Neuron (in vitro differentiated cells): ENCODE data around the gene DNAJB2.

Source experiments
- H2AFZ ChIP-seq: one replicate; pipeline ENCODE4 v1.6.1; 2013; ENCODE audit warnings: low read depth, mild to moderate bottlenecking, inconsistent platforms, low read length, moderate library complexity
- H3K27me3 ChIP-seq: one replicate; pipeline ENCODE4 v1.6.1; 2013; ENCODE audit warnings: low read length; ENCODE audit not compliant: insufficient read depth
- H3K36me3 ChIP-seq: one replicate; pipeline ENCODE4 v1.6.1; 2013; ENCODE audit warnings: low read length; ENCODE audit not compliant: insufficient read depth
- H3K4me1 ChIP-seq: one replicate; pipeline ENCODE4 v1.6.1; 2013; ENCODE audit warnings: low read length; ENCODE audit not compliant: insufficient read depth
- H3K4me3 ChIP-seq: 2 replicates; pipeline ENCODE4 v1.5.1; 2013; ENCODE audit warnings: mild to moderate bottlenecking, low read length, moderate library complexity
- H3K9me3 ChIP-seq: one replicate; pipeline ENCODE4 v1.6.1; 2013; ENCODE audit warnings: low read length

Gene DNAJB2

DNA sequence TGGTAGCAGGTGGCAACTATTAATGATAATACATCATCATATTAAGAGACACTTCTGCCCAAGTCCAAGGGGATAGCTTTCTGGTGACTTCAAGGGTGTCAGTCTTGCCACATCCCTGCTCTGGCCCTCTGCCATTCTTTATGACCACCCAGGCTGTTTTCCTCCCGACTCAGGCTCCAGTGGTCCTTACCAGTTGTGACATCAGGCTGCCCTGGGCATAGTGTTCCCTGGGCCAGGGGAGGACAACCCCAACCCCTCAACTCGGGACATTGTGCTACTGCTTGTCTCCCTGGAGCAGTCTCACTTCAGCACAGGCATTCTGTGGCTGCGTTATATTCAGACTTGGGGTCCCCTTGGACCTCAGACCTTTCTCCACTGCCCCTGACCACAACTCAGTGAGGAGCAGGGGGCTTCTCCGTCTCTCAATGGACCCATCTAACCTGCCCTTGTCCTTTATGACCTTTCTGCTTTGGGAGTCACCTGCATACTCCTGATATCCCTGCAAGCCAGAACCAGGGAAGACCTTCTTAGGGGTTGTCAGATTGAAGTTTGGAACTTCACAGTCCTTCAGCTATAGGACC is 12.8 kb downstream of the DNAJB2 start:
- H3K4me1 ChIP-seq = peaks cover 11% of the 10 kb centered on the region
- no peak overlapping the region for H3K4me3 ChIP-seq
- peaks cover 3% of the 10 kb centered on the region for H3K27me3 ChIP-seq
- no peaks in the 10 kb centered on the region for H3K9me3 ChIP-seq
- H2AFZ ChIP-seq = no peak overlapping the region
- no peaks in the 10 kb centered on the region for H3K36me3 ChIP-seq

DNA sequence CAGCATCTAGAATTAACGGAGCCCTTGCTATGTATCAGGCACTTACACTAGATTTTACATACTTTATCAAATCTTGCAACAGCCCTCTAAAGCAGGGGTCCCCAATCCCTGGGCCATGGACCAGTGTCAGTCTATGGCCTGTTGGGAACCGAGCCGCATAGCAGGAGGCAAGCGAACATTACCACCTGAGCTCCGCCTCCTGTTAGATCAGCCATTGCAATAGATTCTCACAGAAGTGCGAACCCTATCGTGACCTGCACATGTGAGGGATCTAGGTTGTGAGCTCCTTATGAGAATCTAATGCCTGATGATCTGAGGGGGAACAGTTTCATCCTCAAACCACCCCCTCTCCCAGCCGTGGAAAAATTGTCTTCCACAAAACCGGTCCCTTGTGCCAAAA is 13.4 kb downstream of the DNAJB2 start:
- Histone ChIP-seq H3K4me1 (peaks cover 11% of the 10 kb centered on the region), H2AFZ (no peak overlapping the region), H3K27me3 (peaks cover 6% of the 10 kb centered on the region), H3K9me3 (no peaks in the 10 kb centered on the region), H3K36me3 (no peaks in the 10 kb centered on the region), H3K4me3 (no peak overlapping the region)

DNA sequence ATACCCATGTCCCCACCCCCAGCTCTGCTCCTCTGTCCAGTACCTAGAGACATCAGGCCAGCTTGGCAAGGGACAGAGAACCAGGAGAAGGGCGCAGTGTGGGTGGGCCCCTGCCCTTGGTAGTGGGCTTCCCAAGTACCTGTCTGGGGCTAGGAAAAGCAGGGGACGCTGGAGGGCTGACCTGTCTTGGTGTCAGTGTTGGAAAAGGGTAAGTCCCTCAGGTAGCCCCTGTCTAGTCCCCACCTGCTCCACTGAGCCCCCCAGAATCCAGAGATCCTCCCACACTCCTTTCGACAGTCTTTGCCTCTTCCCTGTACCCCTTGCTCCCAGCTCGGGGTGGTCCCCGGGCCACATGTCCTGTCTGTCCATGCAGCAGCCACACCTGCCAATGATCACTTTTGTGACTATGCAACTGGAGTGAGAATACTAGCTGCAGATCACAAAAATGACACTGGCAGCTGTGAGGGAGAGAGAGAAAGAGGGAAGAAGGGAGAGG is 14.6 kb downstream of the DNAJB2 start:
- no peak overlapping the region for H3K4me3 ChIP-seq
- no peaks in the 10 kb centered on the region for H3K36me3 ChIP-seq
- H3K27me3 ChIP-seq = peaks cover 8% of the 10 kb centered on the region
- H3K4me1 ChIP-seq = peaks cover 12% of the 10 kb centered on the region
- H2AFZ ChIP-seq = no peak overlapping the region
- no peaks in the 10 kb centered on the region for H3K9me3 ChIP-seq

- no peaks in the 10 kb centered on the region for H3K9me3 ChIP-seq
- peaks cover 12% of the 10 kb centered on the region for H3K27me3 ChIP-seq
- H3K4me1 ChIP-seq = peaks cover 21% of the 10 kb centered on the region
- peak overlapping the region; percentile 78 for H3K4me3 ChIP-seq
- no peaks in the 10 kb centered on the region for H3K36me3 ChIP-seq
- H2AFZ ChIP-seq = peak overlapping the region; percentile 71
These were observed 15.5 kb downstream of the DNAJB2 start for GRCh38 chr2:219294356-219295351.

- H3K4me1 ChIP-seq = peaks cover 35% of the 10 kb centered on the region
- H3K36me3 ChIP-seq = no peaks in the 10 kb centered on the region
- no peak overlapping the region for H2AFZ ChIP-seq
- H3K4me3 ChIP-seq = no peak overlapping the region
- no peaks in the 10 kb centered on the region for H3K9me3 ChIP-seq
- H3K27me3 ChIP-seq = peaks cover 15% of the 10 kb centered on the region
These were observed 17.0 kb downstream of the DNAJB2 start for GRCh38 chr2:219296142-219296541.

DNA sequence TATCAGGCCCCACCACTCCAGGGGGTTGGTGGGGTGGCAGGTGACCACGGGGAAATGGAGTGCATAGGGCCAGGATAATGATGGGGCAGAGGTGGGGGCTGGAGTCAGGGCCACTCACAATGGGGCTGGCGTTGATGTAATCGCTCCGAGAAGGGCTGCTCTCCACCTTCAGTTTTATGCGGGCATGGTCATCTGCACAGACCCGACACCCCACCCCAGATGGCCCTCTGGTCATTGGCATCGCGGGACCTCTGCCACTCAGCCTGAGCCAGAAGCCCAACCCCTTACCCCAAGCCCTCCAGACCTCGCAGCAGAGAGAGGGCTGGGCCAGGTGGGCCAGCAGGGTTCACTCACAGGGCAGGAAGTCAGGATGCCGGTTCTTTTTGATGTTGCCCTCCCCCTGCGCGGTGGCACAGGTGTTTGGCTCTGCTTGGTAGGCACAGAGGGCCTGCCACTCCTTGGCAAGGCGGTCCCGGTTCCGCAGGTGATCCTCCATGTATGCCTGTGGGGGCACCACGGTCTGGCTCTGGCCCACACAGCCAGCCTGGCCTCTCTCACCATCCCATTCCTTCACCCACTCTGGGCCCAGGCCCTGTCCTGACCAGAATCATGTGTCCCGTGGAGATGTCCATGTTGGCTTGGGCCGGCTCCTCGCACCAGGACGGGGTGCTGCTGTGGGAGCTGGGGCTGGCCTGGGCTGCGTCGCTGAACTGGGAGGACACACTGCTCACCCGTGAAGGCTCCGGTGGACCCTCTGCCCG is 17.6 kb downstream of the DNAJB2 start:
- peaks cover 17% of the 10 kb centered on the region for H3K27me3 ChIP-seq

DNA sequence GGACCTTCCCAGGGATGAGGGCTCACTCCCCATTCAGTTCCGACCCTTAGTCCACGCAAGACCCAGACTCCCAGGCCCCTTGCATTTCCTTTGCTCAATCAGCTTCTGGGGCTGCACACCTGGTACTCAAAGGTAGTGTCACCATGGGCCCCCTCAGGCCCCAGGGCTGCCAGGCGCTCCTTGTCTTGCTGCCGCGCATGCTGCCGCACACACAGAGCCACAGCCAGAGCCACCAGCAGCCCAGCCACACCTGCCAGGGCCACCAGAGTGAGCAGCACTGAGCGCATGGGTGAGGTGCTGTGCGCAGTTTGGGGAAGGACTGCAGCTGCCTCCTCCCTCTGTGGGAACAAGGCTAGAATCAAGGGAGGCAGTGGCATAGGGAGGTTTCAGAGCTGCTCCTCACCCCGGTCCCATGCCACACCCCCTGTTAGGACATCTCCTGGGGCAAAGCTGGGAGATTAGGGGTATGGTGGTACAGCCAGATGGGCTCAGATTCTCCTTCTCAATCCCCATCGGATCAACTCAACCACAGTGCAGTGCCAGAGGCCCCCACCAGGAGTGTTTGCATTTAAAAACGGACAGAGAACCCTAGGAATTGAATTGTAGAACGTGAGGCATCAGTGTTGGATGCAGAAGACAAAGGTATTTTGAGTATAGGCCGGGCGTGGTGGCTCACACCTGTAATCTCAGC is 18.7 kb downstream of the DNAJB2 start:
- H3K27me3 ChIP-seq = peaks cover 17% of the 10 kb centered on the region
- H2AFZ ChIP-seq = no peak overlapping the region
- peaks cover 37% of the 10 kb centered on the region for H3K4me1 ChIP-seq
- no peak overlapping the region for H3K4me3 ChIP-seq
- no peaks in the 10 kb centered on the region for H3K36me3 ChIP-seq
- no peaks in the 10 kb centered on the region for H3K9me3 ChIP-seq

More for the DNA sequence above, 17.6 kb downstream of the DNAJB2 start:
- H3K4me3 ChIP-seq = no peak overlapping the region
- H3K9me3 ChIP-seq = no peaks in the 10 kb centered on the region
- H2AFZ ChIP-seq = no peak overlapping the region
- no peaks in the 10 kb centered on the region for H3K36me3 ChIP-seq
- H3K4me1 ChIP-seq = peaks cover 37% of the 10 kb centered on the region

GRCh38 chr2:219298759-219299371 is 19.7 kb downstream of the DNAJB2 start:
- Histone ChIP-seq H3K27me3 (peaks cover 17% of the 10 kb centered on the region), H3K36me3 (no peaks in the 10 kb centered on the region), H3K4me1 (peaks cover 37% of the 10 kb centered on the region), H3K4me3 (no peak overlapping the region), H2AFZ (peak overlapping the region; percentile 7), H3K9me3 (no peaks in the 10 kb centered on the region)

DNA sequence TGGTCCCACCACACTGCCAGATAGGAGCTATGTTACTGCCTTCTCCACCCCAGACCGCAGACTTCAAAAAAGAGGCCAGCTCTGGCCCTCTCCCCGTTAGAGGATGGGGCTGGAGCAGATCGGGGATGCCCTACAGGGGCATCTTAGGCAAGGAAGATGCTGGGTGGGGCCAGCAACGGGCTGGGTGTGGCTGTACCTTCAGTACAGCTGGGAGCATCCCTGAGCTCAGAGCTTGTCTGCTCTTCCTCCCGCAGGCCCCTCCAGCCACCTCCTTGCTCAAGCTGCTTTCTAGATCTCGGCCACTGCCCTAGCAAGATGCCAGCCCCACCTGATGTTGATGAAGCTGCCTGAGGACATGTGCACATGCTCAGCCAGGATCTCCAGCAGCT is 20.2 kb downstream of the DNAJB2 start:
- Histone ChIP-seq H2AFZ (no peak overlapping the region), H3K9me3 (no peaks in the 10 kb centered on the region), H3K36me3 (no peaks in the 10 kb centered on the region), H3K4me3 (no peak overlapping the region), H3K27me3 (peaks cover 17% of the 10 kb centered on the region), H3K4me1 (peaks cover 32% of the 10 kb centered on the region)

- peaks cover 17% of the 10 kb centered on the region for H3K27me3 ChIP-seq
- H2AFZ ChIP-seq = no peak overlapping the region
- peaks cover 28% of the 10 kb centered on the region for H3K4me1 ChIP-seq
- no peaks in the 10 kb centered on the region for H3K9me3 ChIP-seq
- no peaks in the 10 kb centered on the region for H3K36me3 ChIP-seq
- H3K4me3 ChIP-seq = peak overlapping the region; percentile 4
These were observed 20.9 kb downstream of the DNAJB2 start for GRCh38 chr2:219300022-219300421.

GRCh38 chr2:219302412-219302968 is 23.3 kb downstream of the DNAJB2 start:
- Histone ChIP-seq H3K4me3 (no peak overlapping the region), H3K36me3 (no peaks in the 10 kb centered on the region), H3K27me3 (peaks cover 12% of the 10 kb centered on the region), H3K9me3 (no peaks in the 10 kb centered on the region), H2AFZ (no peak overlapping the region), H3K4me1 (peaks cover 26% of the 10 kb centered on the region)

GRCh38 chr2:219304223-219304622 is 25.1 kb downstream of the DNAJB2 start:
- Histone ChIP-seq H3K27me3 (peaks cover 9% of the 10 kb centered on the region), H3K4me3 (no peak overlapping the region), H3K36me3 (no peaks in the 10 kb centered on the region), H3K4me1 (peaks cover 30% of the 10 kb centered on the region), H2AFZ (no peak overlapping the region), H3K9me3 (no peaks in the 10 kb centered on the region)
